Esophagus muscularis mucosa (tissue), 4 donors: ENCODE measurements around the gene SEPTIN3. TPM values are rescaled to one million over a fixed set of nuclear protein-coding genes. Genes with fewer than 3 reads are reported as not detected.
A peak's percentile ranks its signal among the peaks of the same experiment; 100 is the strongest.

Experiments
- DNase-seq: peaks from one replicate; pipeline ENCODE4 v3.0.0-alpha.2; 2017; ENCODE audit errors: extremely low spot score
- H3K27ac ChIP-seq, 4 donors: fragments of 200-600 bp; sonication (generic); replicated peaks in 1 of 4; 1 replicate in 3 of 4; 2 replicates in 1 of 4; pipeline ENCODE4 v1.5.1; 2016 to 2019; ENCODE audit warnings: mild to moderate bottlenecking in 1 of 4
- H3K27me3 ChIP-seq, 4 donors: fragments of 200-600 bp; sonication (generic); one replicate each; pipeline versions ENCODE4 v1.5.1 to v1.6.0; 2016 to 2019
- H3K36me3 ChIP-seq, 4 donors: fragments of 200-600 bp; sonication (generic); one replicate each; pipeline ENCODE4 v1.5.1; 2016 to 2019
- H3K4me1 ChIP-seq, 4 donors: fragments of 200-600 bp; sonication (generic); one replicate each; pipeline ENCODE4 v1.5.1; 2016 to 2019
- H3K4me3 ChIP-seq, 4 donors: fragments of 200-600 bp; sonication (generic); 1 replicate in 2 of 4; 2 replicates in 2 of 4; pipeline ENCODE4 v1.5.1; 2016 to 2019; ENCODE audit warnings: mild to moderate bottlenecking in 4 of 4, moderate library complexity in 1 of 4
- H3K9me3 ChIP-seq, 4 donors: fragments of 200-600 bp; sonication (generic); 1 replicate in 3 of 4; 2 replicates in 1 of 4; pipeline ENCODE4 v1.5.1; 2016 to 2019
- EP300 ChIP-seq: sonication (generic); formaldehyde crosslinking; IDR thresholded peaks from one replicate; pipeline ENCODE4 v1.6.1; 2017; ENCODE audit warnings: antibody characterized with exemption
- POLR2A ChIP-seq: fragments of 450-650 bp; IDR thresholded peaks from one replicate; pipeline ENCODE4 v1.6.1; 2017; ENCODE audit warnings: antibody characterized with exemption, moderate library complexity, mild to moderate bottlenecking, low read depth
- POLR2AphosphoS5 ChIP-seq, 2 donors: sonication (generic); formaldehyde crosslinking; IDR thresholded peaks; one replicate each; pipeline ENCODE4 v1.6.1; 2017; ENCODE audit warnings: antibody characterized with exemption in 2 of 2
- WGBS: methylation state at CpG from one replicate; pipeline ENCODE4 v1.1.5; 2018; 5-methylcytosine and 5-hydroxymethylcytosine counted together
- intact Hi-C: fragments of 100-400 bp; cut with DNase I; formaldehyde crosslinking; loops from one replicate; pipeline ENCODE4 v1.15.1; 2023
- total RNA-seq, 4 donors: library from RNA; depleted of rRNA; stranded (reverse); fragments of >200 nt; gene quantifications; one replicate each; pipeline versions ENCODE4 v1.1.0 to v1.2.1, GENCODE V29; 2016
- TF ChIP-seq, protein P1 (sequence below), 3 experiments: fragments of 200-600 bp in 2 of 3; fragments of 450-650 bp in 1 of 3; sonication (generic) in 2 of 3; IDR thresholded peaks; one replicate each; pipeline ENCODE4 v1.5.1; 2017 to 2019; ENCODE audit warnings: antibody characterized with exemption in 3 of 3, mild to moderate bottlenecking in 2 of 3, moderate library complexity in 1 of 3

The SEPTIN3 gene
- total RNA-seq, 4 donors from 2014 or later: under 0.01 to 0.50 (median 0.36) TPM

DNA sequence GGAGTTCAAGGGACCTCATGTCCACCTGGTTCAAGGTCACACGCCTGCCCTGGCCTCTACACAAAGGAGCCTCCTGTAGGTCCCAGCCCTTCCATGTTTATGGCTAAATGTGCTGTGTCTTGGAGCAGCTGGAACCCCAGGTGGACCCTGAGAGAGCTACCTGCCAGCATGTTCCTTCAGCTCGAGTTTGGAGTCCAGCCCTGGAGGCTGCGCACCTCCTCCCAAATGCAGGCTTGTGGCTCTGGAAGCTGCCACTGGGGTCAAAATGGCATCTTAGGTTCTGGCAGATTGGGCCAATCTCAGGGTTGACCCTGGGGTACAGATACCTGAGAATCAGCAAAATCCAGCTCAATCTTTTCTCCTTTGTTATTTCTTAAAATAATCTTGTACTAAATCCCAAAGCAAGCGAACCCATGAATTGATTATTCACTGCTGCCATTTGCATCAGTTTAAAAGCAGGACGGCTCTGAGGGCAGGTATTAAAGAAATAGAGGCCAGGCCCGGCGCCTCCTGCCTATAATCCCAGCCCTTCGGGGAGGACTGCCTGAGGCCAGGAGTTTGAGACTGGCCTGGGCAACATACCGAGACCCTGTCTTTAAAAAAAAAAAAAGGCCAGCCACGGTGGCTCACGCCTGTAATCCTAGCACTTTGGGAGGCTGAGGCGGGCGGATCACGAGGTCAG, 45.5 kb upstream of the SEPTIN3 start:
- WGBS: 91% methylated on average over 14 of the region's 14 CpGs
- DNase-seq: no peak

DNA sequence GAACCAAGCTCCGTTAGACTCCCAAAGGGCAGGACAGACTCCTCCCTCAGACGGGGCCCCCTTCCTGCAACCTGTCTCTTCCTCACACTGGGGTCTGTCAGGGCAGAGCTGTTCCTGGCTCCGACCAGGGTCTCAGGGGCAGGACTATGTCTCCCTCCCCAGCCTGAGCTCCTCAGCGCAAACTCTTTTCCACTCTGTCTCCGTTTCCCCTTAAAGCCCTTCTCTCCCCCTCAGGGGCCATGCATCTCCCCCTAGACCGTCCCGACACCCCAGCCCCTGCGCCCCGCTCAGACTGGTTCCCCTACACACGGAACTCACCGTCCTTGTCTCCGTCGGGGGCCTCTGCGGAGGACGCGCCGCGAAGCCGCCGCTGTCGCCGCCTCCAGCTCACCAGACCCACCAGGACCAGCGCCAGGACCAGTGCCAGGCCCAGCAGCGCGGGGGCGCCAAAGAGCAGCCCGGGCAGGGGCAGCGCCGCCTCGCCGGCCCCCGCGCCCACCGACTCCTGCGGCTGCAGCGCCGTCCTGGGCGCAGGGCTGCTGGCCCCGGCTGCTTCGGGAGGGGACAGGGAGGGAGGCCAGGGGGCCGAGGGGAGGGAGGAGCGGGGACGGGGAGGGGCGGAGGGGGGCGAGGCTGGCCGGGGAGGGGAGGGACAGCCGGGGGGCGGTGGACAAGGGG, 43.3 kb upstream of the SEPTIN3 start:
- H3K4me1 ChIP-seq: peaks cover 8 to 18% (median 14%) of the 10 kb centered on the region in 4 donors
- peak overlapping the region; percentile 49 to 61 (median 50) for H3K4me3 ChIP-seq
- H3K9me3 ChIP-seq: no peaks in the 10 kb centered on the region
- TF ChIP-seq, protein P1, sequence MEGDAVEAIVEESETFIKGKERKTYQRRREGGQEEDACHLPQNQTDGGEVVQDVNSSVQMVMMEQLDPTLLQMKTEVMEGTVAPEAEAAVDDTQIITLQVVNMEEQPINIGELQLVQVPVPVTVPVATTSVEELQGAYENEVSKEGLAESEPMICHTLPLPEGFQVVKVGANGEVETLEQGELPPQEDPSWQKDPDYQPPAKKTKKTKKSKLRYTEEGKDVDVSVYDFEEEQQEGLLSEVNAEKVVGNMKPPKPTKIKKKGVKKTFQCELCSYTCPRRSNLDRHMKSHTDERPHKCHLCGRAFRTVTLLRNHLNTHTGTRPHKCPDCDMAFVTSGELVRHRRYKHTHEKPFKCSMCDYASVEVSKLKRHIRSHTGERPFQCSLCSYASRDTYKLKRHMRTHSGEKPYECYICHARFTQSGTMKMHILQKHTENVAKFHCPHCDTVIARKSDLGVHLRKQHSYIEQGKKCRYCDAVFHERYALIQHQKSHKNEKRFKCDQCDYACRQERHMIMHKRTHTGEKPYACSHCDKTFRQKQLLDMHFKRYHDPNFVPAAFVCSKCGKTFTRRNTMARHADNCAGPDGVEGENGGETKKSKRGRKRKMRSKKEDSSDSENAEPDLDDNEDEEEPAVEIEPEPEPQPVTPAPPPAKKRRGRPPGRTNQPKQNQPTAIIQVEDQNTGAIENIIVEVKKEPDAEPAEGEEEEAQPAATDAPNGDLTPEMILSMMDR (IDR thresholded peaks at IDR 0.05): peak; percentile 51 to 83 (median 57)
- no peak for TF ChIP-seq EP300
- H3K36me3 ChIP-seq: no peaks in the 10 kb centered on the region
- no peak overlapping the region for H3K27ac ChIP-seq
- no peak for DNase-seq
- intact Hi-C loops: no loop called here
- 12% methylated on average over 20 of the region's 48 CpGs for WGBS
- H3K27me3 ChIP-seq: peaks cover 5 to 40% (median 20%) of the 10 kb centered on the region in 4 donors

More for the DNA sequence above, 45.5 kb upstream of the SEPTIN3 start:
- intact Hi-C loops: no loop called here
- Histone ChIP-seq H3K27me3 (peaks cover 5 to 62% (median 24%) of the 10 kb centered on the region in 4 donors), H3K36me3 (no peaks in the 10 kb centered on the region), H3K9me3 (no peaks in the 10 kb centered on the region), H3K27ac (no peak overlapping the region), H3K4me3 (no peak overlapping the region), H3K4me1 (peaks cover 22 to 33% (median 31%) of the 10 kb centered on the region in 4 donors)
- TF ChIP-seq POLR2A (no peak), EP300 (no peak), POLR2AphosphoS5 (IDR thresholded peaks at IDR 0.05) (no peak)
- TF ChIP-seq, protein P1 (IDR thresholded peaks at IDR 0.05): no peak

DNA sequence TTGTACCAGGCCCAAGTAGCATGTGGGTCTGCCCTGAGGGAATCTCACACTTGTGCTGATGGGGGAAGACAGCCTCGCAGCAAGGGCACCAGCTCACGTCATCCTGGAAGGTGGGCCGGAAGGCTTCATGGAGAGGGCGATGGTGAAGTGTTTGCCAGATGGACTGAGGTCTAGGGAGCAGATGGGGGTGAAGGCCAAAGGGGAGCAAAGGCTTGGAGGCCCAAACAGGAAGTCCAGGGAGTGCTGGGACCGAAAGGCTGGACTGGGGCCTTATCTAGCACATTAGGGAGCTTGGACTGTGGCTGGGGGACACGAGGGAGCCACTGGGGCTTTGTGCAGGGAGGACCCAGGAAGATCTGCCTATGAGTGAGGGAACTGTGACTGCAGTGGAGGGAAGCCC, 41.4 kb upstream of the SEPTIN3 start:
- WGBS: 84% methylated on average over 6 of the region's 6 CpGs
- Histone ChIP-seq H3K9me3 (no peaks in the 10 kb centered on the region), H3K4me3 (no peak overlapping the region), H3K27me3 (peaks cover 5 to 37% (median 20%) of the 10 kb centered on the region in 4 donors), H3K27ac (no peak overlapping the region), H3K36me3 (no peaks in the 10 kb centered on the region), H3K4me1 (peaks cover 8 to 18% (median 14%) of the 10 kb centered on the region in 4 donors)
- no peak for DNase-seq
- TF ChIP-seq POLR2A (no peak), POLR2AphosphoS5 (IDR thresholded peaks at IDR 0.05) (no peak), EP300 (no peak)
- TF ChIP-seq, protein P1 (IDR thresholded peaks at IDR 0.05): no peak
- intact Hi-C loops: no loop called here

DNA sequence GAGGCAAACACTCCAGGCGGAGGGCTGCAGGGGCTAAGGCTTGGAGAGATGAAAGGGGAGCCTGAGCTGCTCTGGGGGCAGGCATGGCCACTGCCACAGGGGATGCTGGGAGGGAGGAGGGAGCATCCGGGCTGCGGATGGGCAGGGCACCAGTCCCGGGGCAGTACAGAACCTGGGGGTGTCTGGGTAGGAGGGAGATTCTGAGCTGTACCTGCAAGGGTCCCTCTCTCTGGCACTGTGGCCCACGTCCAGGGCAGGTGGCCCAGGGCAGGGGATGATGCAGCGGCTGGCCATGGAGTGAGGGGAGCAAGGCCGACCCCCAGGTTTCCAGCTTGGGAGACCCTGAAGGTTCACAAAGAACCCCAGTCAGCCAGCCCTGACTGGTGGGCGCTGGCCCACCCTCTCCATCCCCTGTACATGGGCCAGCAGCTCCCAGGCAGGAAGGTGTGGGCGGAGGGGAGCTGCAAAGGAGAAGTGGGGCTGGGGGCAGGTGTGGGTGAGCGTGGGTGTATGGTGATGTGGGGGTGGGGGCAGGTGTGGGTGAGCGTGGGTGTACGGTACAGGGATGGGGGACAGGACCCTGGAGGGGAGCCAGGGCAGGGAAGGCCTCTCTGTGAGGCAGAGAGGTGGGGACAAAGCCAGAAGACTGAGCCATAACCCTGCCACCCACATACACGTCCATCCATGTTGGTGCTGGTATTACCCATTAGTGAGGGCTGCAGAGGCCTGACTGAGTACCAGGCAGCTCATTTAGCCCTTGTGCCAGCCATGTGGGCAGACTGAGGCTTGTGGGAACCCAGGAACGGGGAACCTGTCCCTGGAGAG, 40.4 kb upstream of the SEPTIN3 start:
- 70% methylated on average over 11 of the region's 14 CpGs for WGBS
- Histone ChIP-seq H3K9me3 (no peaks in the 10 kb centered on the region), H3K27me3 (peaks cover 5 to 29% (median 20%) of the 10 kb centered on the region in 4 donors), H3K27ac (no peak overlapping the region), H3K36me3 (no peaks in the 10 kb centered on the region), H3K4me1 (peaks cover 8 to 18% (median 14%) of the 10 kb centered on the region in 4 donors), H3K4me3 (no peak overlapping the region)
- no peak for TF ChIP-seq POLR2AphosphoS5 (IDR thresholded peaks at IDR 0.05)
- TF ChIP-seq, protein P1 (IDR thresholded peaks at IDR 0.05): no peak
- no peak for TF ChIP-seq POLR2A
- TF ChIP-seq EP300: no peak
- intact Hi-C loops: no loop called here
- no peak for DNase-seq
